ENCODE results near the gene SEC14L1. TPM values are rescaled to one million over a fixed set of nuclear protein-coding genes. Genes with fewer than 3 reads are reported as not detected.

Gene SEC14L1
- total RNA-seq, 2 donors from 2014 or later = 89.0 to 105 TPM

DNA sequence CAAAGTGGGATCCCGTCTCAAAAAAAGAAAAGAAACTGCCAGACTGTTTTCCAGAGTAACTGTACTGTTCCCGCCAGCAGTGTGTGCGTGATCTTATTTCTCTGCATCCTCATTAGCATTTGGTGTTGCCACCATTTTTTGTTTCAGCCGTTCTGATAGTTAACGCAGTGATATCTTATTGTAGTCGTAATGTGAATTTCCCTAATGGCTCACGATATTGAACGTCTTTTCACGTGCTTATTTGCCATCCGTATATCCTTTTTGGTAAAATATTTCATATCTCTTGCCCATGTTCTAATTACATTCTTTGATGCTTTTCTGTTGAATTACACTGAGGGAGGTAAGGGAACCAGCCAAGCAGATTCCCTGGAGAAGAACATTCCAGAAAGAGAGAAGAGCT lies 92.4 kb downstream of the SEC14L1 start:
- TF ChIP-seq, protein P1, sequence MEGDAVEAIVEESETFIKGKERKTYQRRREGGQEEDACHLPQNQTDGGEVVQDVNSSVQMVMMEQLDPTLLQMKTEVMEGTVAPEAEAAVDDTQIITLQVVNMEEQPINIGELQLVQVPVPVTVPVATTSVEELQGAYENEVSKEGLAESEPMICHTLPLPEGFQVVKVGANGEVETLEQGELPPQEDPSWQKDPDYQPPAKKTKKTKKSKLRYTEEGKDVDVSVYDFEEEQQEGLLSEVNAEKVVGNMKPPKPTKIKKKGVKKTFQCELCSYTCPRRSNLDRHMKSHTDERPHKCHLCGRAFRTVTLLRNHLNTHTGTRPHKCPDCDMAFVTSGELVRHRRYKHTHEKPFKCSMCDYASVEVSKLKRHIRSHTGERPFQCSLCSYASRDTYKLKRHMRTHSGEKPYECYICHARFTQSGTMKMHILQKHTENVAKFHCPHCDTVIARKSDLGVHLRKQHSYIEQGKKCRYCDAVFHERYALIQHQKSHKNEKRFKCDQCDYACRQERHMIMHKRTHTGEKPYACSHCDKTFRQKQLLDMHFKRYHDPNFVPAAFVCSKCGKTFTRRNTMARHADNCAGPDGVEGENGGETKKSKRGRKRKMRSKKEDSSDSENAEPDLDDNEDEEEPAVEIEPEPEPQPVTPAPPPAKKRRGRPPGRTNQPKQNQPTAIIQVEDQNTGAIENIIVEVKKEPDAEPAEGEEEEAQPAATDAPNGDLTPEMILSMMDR (IDR thresholded peaks at IDR 0.05) = no peak
- no peak overlapping the region for H3K27ac ChIP-seq
- DNase-seq (ENCODE audit: low spot score) (no peak), ATAC-seq (ENCODE audit: insufficient number of reproducible peaks, low FRiP score, low read depth) (no peak)
- H3K4me3 ChIP-seq = no peak overlapping the region
- no peaks in the 10 kb centered on the region for H3K9me3 ChIP-seq
- no peaks in the 10 kb centered on the region for H3K27me3 ChIP-seq (replicated peaks; ENCODE audit: insufficient read depth)
- H3K4me1 ChIP-seq (ENCODE audit: control insufficient read depth in 1 of 2, low read depth in 2 of 2) = peaks cover 8 to 20% of the 10 kb centered on the region in 2 donors
- H3K36me3 ChIP-seq = no peaks in the 10 kb centered on the region

DNA sequence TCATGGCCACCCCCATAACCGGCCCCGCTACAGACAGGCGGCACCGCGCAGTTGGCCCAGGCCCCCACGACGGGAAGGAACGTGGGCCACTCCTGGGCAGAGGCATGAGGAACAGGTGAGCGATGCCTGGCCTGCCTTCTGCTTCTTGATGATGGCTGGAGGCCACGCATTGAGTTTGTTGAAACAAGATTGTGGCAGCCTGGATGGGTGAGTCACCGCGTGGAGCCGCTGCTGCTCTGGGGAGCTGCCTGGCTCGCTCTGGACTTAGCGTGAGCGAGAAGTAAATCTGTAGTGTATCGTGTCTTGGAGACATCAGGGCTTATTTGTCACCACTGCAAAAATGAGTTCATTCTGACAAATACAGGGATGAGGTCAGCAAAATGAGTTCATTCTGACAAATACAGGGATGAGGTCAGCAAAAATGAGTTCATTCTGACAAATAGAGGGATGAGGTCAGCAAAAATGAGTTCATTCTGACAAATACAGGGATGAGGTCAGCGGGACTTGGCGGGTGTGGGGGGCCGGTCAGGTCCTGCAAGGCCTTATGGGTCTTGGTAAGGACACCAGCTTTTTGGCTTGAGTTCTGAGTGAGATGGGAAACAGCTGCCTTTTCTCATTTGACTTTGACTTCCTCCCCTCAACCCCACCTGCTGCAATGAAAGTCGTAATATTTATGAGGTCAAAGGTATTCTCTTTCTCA lies 93.0 kb downstream of the SEC14L1 start:
- Histone ChIP-seq H3K27me3 (replicated peaks; ENCODE audit: insufficient read depth) (no peaks in the 10 kb centered on the region), H3K9me3 (no peaks in the 10 kb centered on the region), H3K36me3 (no peaks in the 10 kb centered on the region), H3K4me3 (no peak overlapping the region), H3K4me1 (ENCODE audit: control insufficient read depth in 1 of 2, low read depth in 2 of 2) (peaks cover 8 to 20% of the 10 kb centered on the region in 2 donors), H3K27ac (no peak overlapping the region)
- no peak for ATAC-seq (ENCODE audit: insufficient number of reproducible peaks, low FRiP score, low read depth)
- no peak for DNase-seq (ENCODE audit: low spot score)
- TF ChIP-seq, protein P1 (IDR thresholded peaks at IDR 0.05) = no peak

- DNase-seq (ENCODE audit: low spot score) (no peak), ATAC-seq (ENCODE audit: insufficient number of reproducible peaks, low FRiP score, low read depth) (no peak)
- TF ChIP-seq, protein P1 (IDR thresholded peaks at IDR 0.05) = no peak
- no peaks in the 10 kb centered on the region for H3K9me3 ChIP-seq
- no peaks in the 10 kb centered on the region for H3K36me3 ChIP-seq
- H3K27ac ChIP-seq = peak overlapping the region; percentile 79 to 88
- H3K4me3 ChIP-seq = peak overlapping the region; percentile 68
- peaks cover 8 to 20% of the 10 kb centered on the region in 2 donors for H3K4me1 ChIP-seq (ENCODE audit: control insufficient read depth in 1 of 2, low read depth in 2 of 2)
- H3K27me3 ChIP-seq (replicated peaks; ENCODE audit: insufficient read depth) = no peaks in the 10 kb centered on the region
Observed at GRCh38 chr17:77234695-77235094, 93.9 kb downstream of the SEC14L1 start.

DNA sequence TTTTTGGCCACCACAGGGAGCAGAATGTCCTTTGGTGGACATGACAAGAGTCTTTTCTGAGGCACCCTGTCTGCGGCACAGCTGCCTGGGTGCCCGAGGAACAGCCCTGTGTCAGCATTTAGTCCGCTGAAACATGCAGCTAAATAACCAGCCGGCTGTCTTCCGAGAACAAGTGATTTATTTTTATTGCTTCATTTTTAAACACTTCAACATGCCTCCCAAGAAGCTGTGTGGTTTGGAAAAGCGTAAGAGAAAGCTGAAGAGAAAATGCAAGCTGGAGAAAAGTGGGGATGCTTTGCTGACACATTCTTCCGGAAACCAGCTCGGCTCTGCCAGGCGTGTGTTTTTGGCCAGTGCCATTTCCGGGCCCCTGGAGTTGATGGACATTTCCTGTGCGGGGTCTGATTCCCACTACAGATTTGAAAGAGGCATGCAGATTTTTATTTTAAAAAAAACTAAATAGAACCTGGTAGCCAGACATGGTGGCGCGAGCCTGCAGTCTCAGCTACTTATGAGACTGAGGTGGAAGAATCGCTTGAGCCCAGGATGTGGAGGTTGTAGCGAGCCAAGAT lies 94.7 kb downstream of the SEC14L1 start:
- ATAC-seq (ENCODE audit: insufficient number of reproducible peaks, low FRiP score, low read depth) (peak; percentile 79), DNase-seq (ENCODE audit: low spot score) (no peak)
- H3K27me3 ChIP-seq (replicated peaks; ENCODE audit: insufficient read depth) = no peaks in the 10 kb centered on the region
- peak overlapping the region; percentile 68 for H3K4me3 ChIP-seq
- no peaks in the 10 kb centered on the region for H3K9me3 ChIP-seq
- peak overlapping the region; percentile 79 to 88 for H3K27ac ChIP-seq
- peaks cover 8 to 20% of the 10 kb centered on the region in 2 donors for H3K4me1 ChIP-seq (ENCODE audit: control insufficient read depth in 1 of 2, low read depth in 2 of 2)
- no peaks in the 10 kb centered on the region for H3K36me3 ChIP-seq
- TF ChIP-seq, protein P1 (IDR thresholded peaks at IDR 0.05) = no peak

DNA sequence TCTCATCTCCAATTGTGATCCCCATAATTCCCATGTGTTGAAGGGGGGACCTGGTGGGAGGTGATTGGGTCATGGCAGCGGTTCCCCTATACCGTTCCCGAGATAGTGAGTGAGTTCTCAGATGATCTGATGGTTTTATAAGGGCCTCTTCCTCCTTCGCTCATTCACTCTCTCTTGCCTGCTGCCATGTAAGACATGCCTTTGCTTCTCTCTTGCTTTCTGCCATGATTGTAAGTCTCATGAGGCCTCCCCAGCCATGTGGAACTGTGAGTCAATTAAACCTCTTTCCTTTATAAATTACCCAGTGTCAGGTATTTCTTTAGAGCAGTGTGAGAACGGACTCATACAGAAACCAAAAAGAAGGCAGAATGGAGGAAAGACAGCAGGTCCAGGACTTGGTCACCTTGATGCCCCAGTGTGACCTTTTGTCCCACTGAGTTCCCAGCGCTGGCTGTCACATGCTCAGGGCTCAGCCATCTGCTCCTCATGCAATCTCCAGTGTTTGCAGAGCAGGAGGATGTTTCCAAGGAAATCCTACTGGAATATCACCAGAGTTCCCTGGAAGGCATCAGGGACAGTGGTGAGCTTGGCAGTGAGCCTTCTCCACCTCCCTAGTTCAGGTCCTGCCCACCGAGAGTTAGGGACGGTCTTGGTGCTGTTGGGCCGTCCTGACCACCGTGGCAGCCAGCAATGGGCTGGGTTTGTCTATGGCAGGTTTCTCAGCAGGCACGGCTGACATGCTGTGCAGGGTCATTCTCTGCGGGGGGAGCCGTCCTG lies 96.7 kb downstream of the SEC14L1 start:
- no peaks in the 10 kb centered on the region for H3K9me3 ChIP-seq
- no peaks in the 10 kb centered on the region for H3K36me3 ChIP-seq
- ATAC-seq (ENCODE audit: insufficient number of reproducible peaks, low FRiP score, low read depth) = no peak
- no peaks in the 10 kb centered on the region for H3K27me3 ChIP-seq (replicated peaks; ENCODE audit: insufficient read depth)
- no peak overlapping the region for H3K4me3 ChIP-seq
- H3K27ac ChIP-seq = no peak overlapping the region
- TF ChIP-seq, protein P1 (IDR thresholded peaks at IDR 0.05) = no peak
- H3K4me1 ChIP-seq (ENCODE audit: control insufficient read depth in 1 of 2, low read depth in 2 of 2) = peaks cover 8 to 20% of the 10 kb centered on the region in 2 donors
- no peak for DNase-seq (ENCODE audit: low spot score)
